Measurements from ENCODE around the gene ARHGEF33. TPM values are rescaled to one million over a fixed set of nuclear protein-coding genes. Genes with fewer than 3 reads are reported as not detected.
A peak's percentile ranks its signal among the peaks of the same experiment; 100 is the strongest.

Gene ARHGEF33
- total and polyA plus RNA-seq, 2 of the 13 experiments (the other 11 are each of a cell fraction or from before 2014, with no cell fraction given), result 0.04 TPM; not detected in 1

GRCh38 chr2:39008665-39009064, 119.0 kb downstream of the ARHGEF33 start (continued):
- TF ChIP-seq, protein P1, sequence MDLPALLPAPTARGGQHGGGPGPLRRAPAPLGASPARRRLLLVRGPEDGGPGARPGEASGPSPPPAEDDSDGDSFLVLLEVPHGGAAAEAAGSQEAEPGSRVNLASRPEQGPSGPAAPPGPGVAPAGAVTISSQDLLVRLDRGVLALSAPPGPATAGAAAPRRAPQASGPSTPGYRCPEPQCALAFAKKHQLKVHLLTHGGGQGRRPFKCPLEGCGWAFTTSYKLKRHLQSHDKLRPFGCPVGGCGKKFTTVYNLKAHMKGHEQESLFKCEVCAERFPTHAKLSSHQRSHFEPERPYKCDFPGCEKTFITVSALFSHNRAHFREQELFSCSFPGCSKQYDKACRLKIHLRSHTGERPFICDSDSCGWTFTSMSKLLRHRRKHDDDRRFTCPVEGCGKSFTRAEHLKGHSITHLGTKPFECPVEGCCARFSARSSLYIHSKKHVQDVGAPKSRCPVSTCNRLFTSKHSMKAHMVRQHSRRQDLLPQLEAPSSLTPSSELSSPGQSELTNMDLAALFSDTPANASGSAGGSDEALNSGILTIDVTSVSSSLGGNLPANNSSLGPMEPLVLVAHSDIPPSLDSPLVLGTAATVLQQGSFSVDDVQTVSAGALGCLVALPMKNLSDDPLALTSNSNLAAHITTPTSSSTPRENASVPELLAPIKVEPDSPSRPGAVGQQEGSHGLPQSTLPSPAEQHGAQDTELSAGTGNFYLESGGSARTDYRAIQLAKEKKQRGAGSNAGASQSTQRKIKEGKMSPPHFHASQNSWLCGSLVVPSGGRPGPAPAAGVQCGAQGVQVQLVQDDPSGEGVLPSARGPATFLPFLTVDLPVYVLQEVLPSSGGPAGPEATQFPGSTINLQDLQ (CRISPR knock-in tag; IDR thresholded peaks at IDR 0.05), result no peak

DNA sequence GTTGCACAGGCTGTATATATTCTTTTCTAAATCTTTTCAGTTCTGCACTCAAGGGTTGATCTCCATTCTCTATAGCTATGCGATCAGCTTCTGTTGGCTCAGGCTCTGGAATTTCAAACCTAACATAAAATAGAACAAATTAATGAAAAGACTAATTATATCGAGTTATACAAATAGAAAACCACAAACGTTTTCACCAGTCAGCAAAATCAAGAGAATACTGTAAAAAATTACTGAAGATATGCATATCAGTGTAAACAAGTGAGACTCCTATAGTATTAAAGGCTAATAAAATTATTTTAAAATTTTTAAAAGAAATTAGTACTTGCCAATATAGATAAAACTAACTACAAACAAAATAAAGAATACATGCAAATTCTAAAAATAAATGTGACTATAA, 124.2 kb downstream of the ARHGEF33 start:
- BruUV-seq (replicated peaks), result no TSS peak
- CTCF ChIA-PET (ENCODE audit: low intra/inter-chr PET ratio, low total read pairs), result no interaction called here
- 88% methylated on average over 3 of the region's 3 CpGs for WGBS (ENCODE audit: low lambda C conversion rate)

More for the DNA sequence above, 124.2 kb downstream of the ARHGEF33 start:
- H3K79me2 ChIP-seq (ENCODE audit: insufficient read depth, low read length), result no peaks in the 10 kb centered on the region
- H3K4me2 ChIP-seq (ENCODE audit: low read depth, low read length), result no peak overlapping the region
- no peaks in the 10 kb centered on the region for H3K9me3 ChIP-seq (ENCODE audit: low read length)
- no peak overlapping the region for H3K9ac ChIP-seq (ENCODE audit: insufficient read depth, low read depth, low read length)
- no peaks in the 10 kb centered on the region for H3K27me3 ChIP-seq (ENCODE audit: control insufficient read depth in 1 of 2, insufficient read depth in 2 of 2, low read length in 2 of 2)
- H4K20me1 ChIP-seq (ENCODE audit: insufficient read depth, low read length), result no peaks in the 10 kb centered on the region
- in situ Hi-C loops (cut with HindIII; ENCODE audit: extremely low pct_ligation_motif_present, low pct_unique_long_range_greater_than_20kb) (no loop called here), intact Hi-C loops (cut with micrococcal nuclease; ENCODE audit: unreplicated experiment) (no loop called here)
- no peak overlapping the region for H2AFZ ChIP-seq (ENCODE audit: low read length)
- H3K36me3 ChIP-seq (replicated peaks in 1 of 2; ENCODE audit: control insufficient read depth in 1 of 2, insufficient read depth in 2 of 2, low read length in 2 of 2), result peaks cover 2 to 39% of the 10 kb centered on the region in 2 experiments; a peak in 4 of 5 replicates
- H3K27ac ChIP-seq (ENCODE audit: extremely low read length, insufficient read depth, low read length), result no peak overlapping the region
- no peak overlapping the region for H3K4me3 ChIP-seq (replicated peaks in 1 of 3; ENCODE audit: insufficient read depth in 1 of 3, low read depth in 2 of 3, low read length in 3 of 3)
- DNase-seq (ENCODE audit: low spot score) (no peak), FAIRE-seq (no peak), ATAC-seq (no peak)
- TF ChIP-seq ZFP36L1 (CRISPR knock-in tag; IDR thresholded peaks at IDR 0.05) (no peak), ZNF274 (CRISPR knock-in tag; IDR thresholded peaks at IDR 0.05) (no peak), PHF8 (CRISPR knock-in tag; IDR thresholded peaks at IDR 0.05) (no peak), MAFK (conservative IDR thresholded peaks at IDR 0.05 in 1 of 2, IDR thresholded peaks at IDR 0.05 in 1 of 2; ENCODE audit: low read length in 2 of 2) (peak; percentile 77 to 84), TCF7 (IDR thresholded peaks at IDR 0.05; ENCODE audit: low read depth) (no peak), ZNF235 (CRISPR knock-in tag; IDR thresholded peaks at IDR 0.05; ENCODE audit: borderline replicate concordance) (no peak), ARNT2 (CRISPR knock-in tag; IDR thresholded peaks at IDR 0.05; ENCODE audit: low read depth) (no peak), NFYC (CRISPR knock-in tag; IDR thresholded peaks at IDR 0.05) (no peak), HNF1B (CRISPR knock-in tag; IDR thresholded peaks at IDR 0.05) (no peak), TMF1 (CRISPR knock-in tag; IDR thresholded peaks at IDR 0.05; ENCODE audit: low read depth) (no peak), PHF5A (CRISPR knock-in tag; IDR thresholded peaks at IDR 0.05; ENCODE audit: low read depth, unreplicated experiment) (no peak), ZNF512 (CRISPR knock-in tag; IDR thresholded peaks at IDR 0.05) (no peak), MAFF (IDR thresholded peaks at IDR 0.05; ENCODE audit: low read depth, low read length) (peak; percentile 77)
- TF ChIP-seq, protein P2, sequence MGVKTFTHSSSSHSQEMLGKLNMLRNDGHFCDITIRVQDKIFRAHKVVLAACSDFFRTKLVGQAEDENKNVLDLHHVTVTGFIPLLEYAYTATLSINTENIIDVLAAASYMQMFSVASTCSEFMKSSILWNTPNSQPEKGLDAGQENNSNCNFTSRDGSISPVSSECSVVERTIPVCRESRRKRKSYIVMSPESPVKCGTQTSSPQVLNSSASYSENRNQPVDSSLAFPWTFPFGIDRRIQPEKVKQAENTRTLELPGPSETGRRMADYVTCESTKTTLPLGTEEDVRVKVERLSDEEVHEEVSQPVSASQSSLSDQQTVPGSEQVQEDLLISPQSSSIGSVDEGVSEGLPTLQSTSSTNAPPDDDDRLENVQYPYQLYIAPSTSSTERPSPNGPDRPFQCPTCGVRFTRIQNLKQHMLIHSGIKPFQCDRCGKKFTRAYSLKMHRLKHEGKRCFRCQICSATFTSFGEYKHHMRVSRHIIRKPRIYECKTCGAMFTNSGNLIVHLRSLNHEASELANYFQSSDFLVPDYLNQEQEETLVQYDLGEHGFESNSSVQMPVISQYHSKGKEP (CRISPR knock-in tag; IDR thresholded peaks at IDR 0.05), result no peak
- POLR2A ChIA-PET, result no interaction called here
- no peaks in the 10 kb centered on the region for H3K4me1 ChIP-seq (ENCODE audit: insufficient read depth, low read length)
